T-helper 1 cell (primary cell): Measurements from ENCODE around the gene ABHD12.
"Not testable (repeated sequence)": the region's sequence is repeated elsewhere in the genome, so short reads cannot be mapped to it uniquely, and the experiment has no call there.

Experiments
- DNase-seq, 5 donors: peaks; one replicate each; pipeline ENCODE4 v3.0.0-alpha.2; 2012 to 2020

Gene ABHD12

DNA sequence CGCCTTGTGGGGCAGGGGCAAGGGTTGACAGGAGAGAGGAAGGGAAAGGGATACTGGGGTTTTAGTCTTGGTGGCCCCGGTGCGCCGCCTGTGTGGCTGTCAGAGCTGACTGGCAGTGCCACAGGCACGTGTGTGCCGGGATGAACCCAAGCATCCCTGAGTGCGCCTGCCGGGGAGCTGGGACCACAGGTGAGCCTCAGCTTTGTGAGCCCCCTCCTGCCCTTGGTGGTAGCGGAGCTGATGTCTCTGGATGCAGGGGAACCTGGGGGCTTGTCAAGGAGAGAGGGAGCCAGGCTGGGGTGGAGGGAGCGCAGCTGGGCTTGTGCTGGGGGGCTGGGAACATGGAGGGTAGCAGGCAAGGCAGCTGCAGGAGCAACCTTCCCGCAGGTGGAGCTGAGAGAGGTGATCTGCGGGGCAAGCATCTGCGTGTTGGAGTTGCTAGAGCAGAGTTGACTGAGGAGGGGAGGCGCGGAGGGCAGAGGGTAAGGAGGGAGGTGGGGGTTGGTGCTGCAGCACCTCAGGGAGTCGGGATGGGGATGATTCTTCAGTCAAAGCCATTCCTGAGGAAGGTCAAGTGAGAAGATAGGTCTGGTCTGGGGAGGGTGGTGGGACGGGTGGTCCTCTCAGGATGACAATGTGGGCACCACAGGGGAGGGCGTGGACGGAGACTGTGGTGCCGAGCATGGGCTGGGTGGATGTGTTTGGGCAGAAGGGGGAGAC is 114.7 kb downstream of the ABHD12 start:
- DNase-seq: no peak

GRCh38 chr20:25274891-25275812 is 115.5 kb downstream of the ABHD12 start:
- no peak for DNase-seq

DNA sequence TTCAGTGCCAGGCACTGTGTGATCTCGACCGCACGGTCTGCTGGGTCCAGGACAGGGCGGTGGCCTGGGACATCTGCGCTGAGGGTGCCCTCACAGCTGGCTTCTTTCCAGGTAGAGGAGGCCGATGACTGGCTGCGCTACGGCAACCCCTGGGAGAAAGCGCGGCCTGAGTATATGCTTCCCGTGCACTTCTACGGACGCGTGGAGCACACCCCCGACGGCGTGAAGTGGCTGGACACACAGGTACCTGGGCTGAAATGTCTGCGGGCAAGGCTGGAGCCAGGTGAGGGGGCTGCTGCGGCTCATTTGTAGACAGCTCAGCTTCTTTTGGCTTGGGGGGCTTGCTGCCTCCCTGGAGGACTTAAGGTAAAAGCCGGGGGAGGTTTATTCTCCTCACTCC is 116.2 kb downstream of the ABHD12 start:
- DNase-seq: no peak

DNA sequence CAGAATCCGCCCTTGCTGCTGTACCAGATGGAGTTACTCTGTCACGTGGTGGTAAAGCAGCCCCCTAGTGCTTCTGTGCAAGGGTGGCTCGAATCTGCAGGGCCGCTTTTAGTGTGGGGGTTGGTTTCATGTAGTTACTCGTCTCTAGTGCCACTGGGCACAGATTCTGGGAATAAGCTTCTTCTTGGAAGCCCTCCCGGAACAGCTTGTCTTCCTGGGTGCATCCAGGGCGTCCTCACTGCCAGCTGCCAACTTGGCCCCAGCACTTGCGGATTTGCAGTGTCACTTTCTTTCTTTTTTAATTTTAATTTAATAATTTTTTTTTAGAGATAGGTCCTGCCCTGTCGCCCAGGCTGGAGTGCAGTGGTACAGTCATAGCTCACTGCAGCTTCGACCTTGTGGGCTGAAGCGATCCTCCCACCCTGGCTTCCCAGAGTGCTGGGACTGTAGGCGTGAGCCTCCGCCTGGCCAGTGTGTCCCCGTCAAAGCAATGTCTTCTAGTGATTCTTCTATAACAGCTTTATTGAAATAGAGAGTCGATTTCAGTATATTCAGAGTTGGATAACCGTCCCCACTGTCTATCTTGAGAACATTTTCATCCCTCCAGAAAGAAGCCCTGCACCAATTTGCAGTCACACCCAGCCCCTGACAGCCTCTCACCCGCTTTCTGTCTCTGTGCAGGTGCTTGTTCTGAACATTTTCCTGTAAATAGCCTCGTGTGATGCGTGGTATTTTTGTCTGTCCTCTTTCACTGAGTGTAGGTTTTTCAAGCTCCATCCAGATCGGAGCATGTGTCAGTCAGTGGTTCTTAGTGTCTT is 116.9 kb downstream of the ABHD12 start:
- no peak for DNase-seq

DNA sequence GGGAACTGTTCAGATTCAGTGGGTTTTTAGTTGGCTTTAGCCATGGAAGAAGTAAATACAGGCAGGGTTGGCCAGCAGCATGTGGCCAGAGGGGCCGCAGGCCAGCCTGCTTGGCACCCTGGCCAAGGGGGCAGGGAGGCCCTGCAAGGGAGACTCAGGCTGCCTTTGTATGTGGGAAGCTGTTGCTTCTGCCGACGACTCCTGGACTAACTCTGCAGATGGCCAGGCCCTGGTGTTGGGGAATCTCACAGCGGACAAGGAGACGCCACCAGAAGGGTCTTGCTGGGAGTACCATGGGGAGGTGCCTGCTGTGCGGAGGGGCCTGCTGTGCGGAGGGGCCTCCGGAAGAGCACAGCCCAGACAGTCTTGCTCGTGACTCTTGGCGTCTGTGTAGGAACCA is 117.6 kb downstream of the ABHD12 start:
- DNase-seq: no peak

DNA sequence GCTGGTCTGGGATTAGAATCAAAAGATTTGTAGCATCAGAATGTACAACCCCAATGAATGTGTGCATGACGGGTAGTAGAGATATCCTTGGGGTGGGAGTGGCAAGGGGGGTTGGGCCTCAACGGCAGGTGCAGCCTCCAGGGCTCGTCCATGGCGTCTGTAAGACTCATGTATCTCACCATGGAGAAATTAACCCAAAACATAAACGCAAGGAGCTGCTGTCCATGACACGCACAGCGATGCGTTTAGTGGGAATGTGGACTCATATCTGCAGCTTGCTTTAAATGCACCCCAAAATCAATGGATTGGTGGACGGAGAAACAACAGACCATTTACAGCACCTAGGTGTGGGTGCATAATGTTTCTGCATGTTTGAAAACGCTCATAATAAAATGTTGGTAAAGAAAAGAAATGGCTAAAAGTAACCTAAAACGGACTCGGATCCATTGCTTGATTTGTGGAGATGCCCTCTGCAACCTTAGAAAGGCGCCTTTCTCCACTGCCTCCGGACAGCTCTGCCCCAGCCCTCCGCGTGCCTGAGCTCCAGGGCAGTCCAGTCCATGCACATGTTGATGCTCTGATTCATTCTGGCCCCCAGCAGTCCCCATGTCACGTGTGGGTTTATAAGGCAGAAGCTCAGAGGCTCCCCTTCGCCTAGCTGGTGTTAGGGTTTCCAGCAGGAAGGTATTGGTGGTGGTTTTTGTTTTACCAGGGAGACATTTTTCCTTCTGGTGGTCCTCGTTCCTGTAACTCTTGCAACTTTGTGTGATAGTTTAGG is 118.2 kb downstream of the ABHD12 start:
- DNase-seq: no peak

DNA sequence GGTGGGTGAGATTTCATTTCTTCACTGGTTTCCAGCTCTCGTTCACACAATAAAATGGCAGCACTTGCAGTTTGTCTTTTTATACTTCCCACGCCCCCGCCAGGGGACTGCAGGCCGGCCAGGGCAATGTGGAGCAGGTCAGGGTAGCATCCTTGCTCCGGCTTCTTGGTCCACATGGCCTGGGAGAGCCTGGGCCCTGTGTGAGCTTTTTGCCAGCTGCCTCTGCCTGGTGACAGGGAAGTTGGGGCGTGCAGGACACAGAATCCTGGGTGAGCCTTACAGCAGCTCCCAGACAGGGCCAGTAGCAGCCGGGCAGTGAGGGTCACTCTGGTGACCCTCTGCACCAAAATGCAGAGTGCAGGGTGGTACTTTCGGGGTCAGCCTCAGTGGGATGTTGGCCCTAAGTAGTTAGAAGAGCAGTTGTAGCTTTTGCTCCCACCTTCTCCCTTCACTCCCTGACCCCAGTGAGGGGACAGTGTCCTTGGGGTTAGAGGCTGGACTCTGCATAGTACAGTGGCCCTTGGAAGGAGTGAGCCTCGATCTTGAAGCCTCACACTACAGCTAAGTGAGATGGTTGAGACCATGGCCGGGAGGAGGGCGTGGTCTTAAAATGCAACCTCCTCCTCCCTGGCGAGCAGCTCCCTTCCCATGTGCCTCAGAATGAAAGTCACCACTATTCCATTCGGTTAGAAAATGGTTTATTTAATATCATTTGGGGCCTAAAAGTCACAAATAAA is 119.0 kb downstream of the ABHD12 start:
- DNase-seq: no peak

- DNase-seq: no peak
Observed at GRCh38 chr20:25270829-25271251, 119.8 kb downstream of the ABHD12 start.

DNA sequence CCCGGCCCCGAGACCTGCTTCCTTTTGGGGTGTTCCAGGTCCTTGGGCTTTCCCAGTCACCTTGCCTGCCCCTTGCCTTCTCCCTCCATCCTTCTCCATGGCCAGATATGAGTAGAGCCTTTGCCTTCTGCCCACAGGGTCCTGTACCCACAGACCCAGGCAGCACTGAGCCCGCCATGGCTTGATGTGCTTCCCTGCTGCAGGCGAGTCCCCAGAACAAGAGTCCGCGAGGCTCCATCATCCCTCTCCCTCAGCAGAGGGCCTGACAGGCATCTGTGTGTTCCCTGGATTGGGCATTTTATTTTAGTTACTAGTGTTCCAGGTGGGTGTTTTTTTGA is 120.8 kb downstream of the ABHD12 start:
- DNase-seq: no peak

- no peak for DNase-seq
Observed at GRCh38 chr20:25269057-25269832, 121.4 kb downstream of the ABHD12 start.

- not testable (repeated sequence) for DNase-seq
Observed at GRCh38 chr20:25260770-25261437, 129.7 kb downstream of the ABHD12 start.

GRCh38 chr20:25259788-25260254 is 130.8 kb downstream of the ABHD12 start:
- no peak for DNase-seq

DNA sequence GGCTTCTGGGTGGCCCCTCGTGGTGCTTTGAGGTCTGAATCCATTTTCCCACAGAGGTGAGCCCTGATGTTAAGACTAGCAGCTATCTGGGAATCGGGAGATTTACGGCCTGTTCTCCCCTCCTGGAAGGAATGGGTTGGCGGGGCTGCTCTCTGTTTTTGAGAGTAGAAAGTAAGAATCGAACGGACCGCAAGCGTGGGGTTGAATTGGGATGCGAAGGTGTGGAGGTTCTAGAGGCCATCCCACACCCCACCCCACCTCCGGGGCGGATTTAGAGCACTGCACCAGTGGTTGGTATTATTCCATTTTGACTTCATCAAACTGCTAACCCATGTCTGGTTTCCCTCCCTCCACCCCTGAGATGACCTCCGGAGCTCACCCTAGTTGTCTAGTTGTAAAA is 131.3 kb downstream of the ABHD12 start:
- no peak for DNase-seq

GRCh38 chr20:25258828-25259227 is 131.8 kb downstream of the ABHD12 start:
- DNase-seq: no peak

GRCh38 chr20:25258476-25258805 is 132.2 kb downstream of the ABHD12 start:
- no peak for DNase-seq

DNA sequence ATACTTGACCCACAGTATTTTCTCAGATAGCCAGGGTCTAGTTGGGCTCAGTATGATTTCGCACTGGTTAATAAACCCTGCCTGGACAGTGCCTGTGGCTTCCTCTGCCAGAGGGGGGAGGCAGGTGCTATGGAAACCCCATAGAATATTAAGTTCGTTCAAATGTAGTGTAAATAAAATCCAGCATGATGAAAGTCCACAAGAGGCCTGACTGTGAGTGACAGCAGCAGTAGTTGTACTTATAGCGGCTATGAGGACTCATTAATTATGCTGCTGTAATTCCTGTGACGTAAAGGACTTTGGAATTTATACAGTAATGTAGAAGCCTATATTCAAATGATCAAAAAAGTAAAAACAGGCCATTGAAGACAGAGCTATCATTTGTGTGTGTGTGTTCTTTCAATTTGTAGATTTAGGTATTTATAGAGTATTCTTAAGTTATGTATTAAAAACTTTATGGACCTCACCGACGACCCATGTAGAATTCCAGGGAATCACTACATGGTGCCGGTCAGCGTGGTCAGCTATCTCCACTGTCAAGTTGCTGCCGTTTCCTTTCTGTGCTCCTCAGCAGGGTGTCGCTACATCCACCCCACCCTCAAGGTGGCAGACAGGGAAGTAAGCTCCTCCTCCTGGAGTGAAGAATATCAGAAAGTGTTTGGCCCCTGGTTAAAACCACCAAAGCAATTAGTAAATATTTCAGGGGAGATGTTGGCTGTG is 132.7 kb downstream of the ABHD12 start:
- no peak for DNase-seq

DNA sequence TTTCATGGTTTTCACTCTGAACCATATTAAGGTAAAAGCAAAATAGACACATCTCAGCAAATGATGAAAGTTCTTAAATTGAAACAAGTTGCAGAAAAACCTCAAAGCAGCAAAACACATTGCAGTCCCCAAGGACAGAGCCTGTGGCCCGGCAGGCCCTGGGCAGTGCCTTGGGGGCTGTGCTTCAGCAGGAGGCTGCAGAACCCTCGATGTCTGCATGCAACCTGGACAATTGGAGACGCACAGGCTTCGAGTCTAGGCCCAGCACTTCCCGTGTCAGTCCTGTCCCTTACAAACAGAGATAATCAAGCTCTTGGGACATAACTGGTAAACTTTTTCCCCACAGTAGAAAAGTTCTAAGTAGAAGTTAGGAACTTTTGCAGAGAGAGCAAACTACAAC is 133.5 kb downstream of the ABHD12 start:
- no peak for DNase-seq

DNA sequence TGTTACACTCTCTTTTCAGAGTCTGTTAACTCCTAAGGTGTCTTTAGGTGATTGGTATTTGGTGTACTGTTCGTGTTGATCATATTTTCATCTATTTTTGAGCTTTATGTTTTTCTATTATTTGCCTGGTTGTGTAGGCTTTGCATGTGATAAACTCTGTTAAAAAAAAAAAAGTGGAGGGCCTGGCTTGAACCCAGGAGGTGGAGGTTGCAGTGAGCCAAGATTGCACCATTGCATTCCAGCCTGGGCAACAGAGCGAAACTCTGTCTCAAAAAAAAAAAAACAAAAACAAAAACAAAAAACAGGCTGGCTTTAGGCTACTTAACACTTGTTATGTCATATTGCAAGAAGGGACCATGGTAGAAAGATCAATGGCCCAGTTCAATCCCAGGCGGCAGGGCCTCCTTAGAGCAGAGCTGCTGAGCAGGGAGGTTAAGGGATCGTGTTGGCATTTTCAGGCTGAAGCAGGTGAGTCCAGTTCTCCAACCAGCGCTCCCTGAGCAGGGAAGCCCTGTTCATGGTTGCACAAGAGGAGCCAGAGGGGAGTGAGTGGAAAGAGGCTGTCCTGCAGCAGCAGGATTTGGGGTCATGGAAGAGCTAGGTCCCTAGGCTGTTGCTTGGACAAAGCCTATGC is 134.3 kb downstream of the ABHD12 start:
- DNase-seq: no peak
